Endothelial cell of umbilical vein (primary cell): ENCODE results near the gene NSUN6. TPM values are rescaled to one million over a fixed set of nuclear protein-coding genes. Genes with fewer than 3 reads are reported as not detected.
A peak's percentile ranks its signal among the peaks of the same experiment; 100 is the strongest.

Experiments
- BruUV-seq: library from RNA; stranded (reverse); fragments of 400-500 nt; replicated peaks from 2 replicates; lab custom pipeline; 2021; lab: Mats Ljungman, UMichigan
- CTCF ChIA-PET: fragments of 300-600, 350-600 bp; sonication (Branson Sonifier 250); formaldehyde crosslinking; loops from one replicate; lab custom pipeline; 2021; ENCODE audit warnings: antibody characterized with exemption, inconsistent platforms; lab: Charles Lee
- POLR2A ChIA-PET: fragments of 300-600, 350-600 bp; sonication (Branson Sonifier 250); formaldehyde crosslinking; loops from one replicate; lab custom pipeline; 2021; ENCODE audit warnings: antibody characterized with exemption, inconsistent platforms; lab: Charles Lee
- DNase-seq: peaks from one replicate; pipeline ENCODE4 v3.0.0-alpha.2; 2011; ENCODE audit warnings: low read depth, low spot score
- FAIRE-seq: peaks from 2 replicates; lab custom pipeline; 2011; peaks lifted over from hg19 to GRCh38; lab: Jason Lieb, UNC
- H2AFZ ChIP-seq: 2 replicates; pipeline ENCODE4 v1.6.0; 2012; ENCODE audit warnings: low read depth, low read length, control low read depth, inconsistent platforms
- H3K27ac ChIP-seq: 2 replicates; pipeline ENCODE4 v1.5.1; 2011; ENCODE audit warnings: low read depth, mild to moderate bottlenecking, control low read depth, low read length, moderate library complexity; ENCODE audit not compliant: insufficient read depth
- H3K27me3 ChIP-seq, 2 experiments: 2 replicates each; pipeline versions ENCODE4 v1.6.0 to v1.6.1; 2011; ENCODE audit warnings: low read length in 2 of 2, mixed read lengths in 1 of 2; ENCODE audit not compliant: control insufficient read depth in 2 of 2, insufficient read depth in 2 of 2
- H3K36me3 ChIP-seq, 2 experiments: 2 replicates in 1 of 2; 3 replicates in 1 of 2; pipeline ENCODE4 v1.5.1; 2011; ENCODE audit warnings: low read length in 2 of 2, mild to moderate bottlenecking in 1 of 2, moderate library complexity in 1 of 2; ENCODE audit not compliant: control insufficient read depth in 2 of 2, insufficient read depth in 2 of 2; ENCODE audit errors: extremely low read depth in 1 of 2
- H3K4me1 ChIP-seq: 3 replicates; pipeline ENCODE4 v1.5.1; 2011; ENCODE audit warnings: mild to moderate bottlenecking, low read length; ENCODE audit not compliant: control insufficient read depth, insufficient read depth; ENCODE audit errors: extremely low read depth
- H3K4me2 ChIP-seq: 2 replicates; pipeline ENCODE4 v1.6.1; 2011; ENCODE audit warnings: low read length, control low read depth, mixed read lengths; ENCODE audit not compliant: insufficient read depth
- H3K4me3 ChIP-seq, 3 experiments: fragments of 200-600 bp in 1 of 3; sonication (generic), shearing (Covaris generic) in 1 of 3; replicated peaks in 1 of 3; 2 replicates each; pipeline ENCODE4 v1.5.1; 2011 to 2016; ENCODE audit warnings: control low read depth in 3 of 3, low read length in 3 of 3, mild to moderate bottlenecking in 2 of 3, inconsistent platforms in 1 of 3, low read depth in 1 of 3, moderate library complexity in 1 of 3; ENCODE audit not compliant: insufficient read depth in 1 of 3
- H3K79me2 ChIP-seq: 2 replicates; pipeline ENCODE4 v1.6.0; 2012; ENCODE audit warnings: low read length, inconsistent platforms; ENCODE audit not compliant: control insufficient read depth, insufficient read depth
- H3K9ac ChIP-seq: replicated peaks from 2 replicates; pipeline ENCODE3; 2011; ENCODE audit warnings: low read length, control low read depth; ENCODE audit not compliant: insufficient read depth; ENCODE audit errors: extremely low read depth
- H3K9me1 ChIP-seq: replicated peaks from 3 replicates; pipeline ENCODE4 v1.6.0; 2011; ENCODE audit warnings: mild to moderate bottlenecking, low read length; ENCODE audit not compliant: control insufficient read depth, insufficient read depth; ENCODE audit errors: extremely low read depth
- H3K9me3 ChIP-seq: replicated peaks from 2 replicates; pipeline ENCODE4 v1.5.1; 2012; ENCODE audit warnings: low read length, inconsistent platforms; ENCODE audit not compliant: control insufficient read depth, insufficient read depth
- H4K20me1 ChIP-seq: replicated peaks from 2 replicates; pipeline ENCODE3; 2011; ENCODE audit warnings: mild to moderate bottlenecking, low read length; ENCODE audit not compliant: control insufficient read depth, insufficient read depth; ENCODE audit errors: extremely low read depth
- EZH2 ChIP-seq: IDR thresholded peaks from 2 replicates; pipeline ENCODE4 v1.6.1; 2012; ENCODE audit warnings: borderline replicate concordance, low read depth, mild to moderate bottlenecking, moderate library complexity, low read length, inconsistent platforms; ENCODE audit not compliant: severe bottlenecking
- FOS ChIP-seq: IDR thresholded peaks from 2 replicates; pipeline ENCODE4 v1.6.1; 2011; ENCODE audit warnings: mild to moderate bottlenecking, low read length, moderate library complexity, borderline replicate concordance; ENCODE audit not compliant: insufficient read depth
- GATA2 ChIP-seq: IDR thresholded peaks from 2 replicates; pipeline ENCODE4 v1.7.0; 2011; ENCODE audit warnings: low read depth, mild to moderate bottlenecking, moderate library complexity, mixed read lengths, low read length; ENCODE audit not compliant: insufficient read length, insufficient read depth
- JUN ChIP-seq: IDR thresholded peaks from 2 replicates; pipeline ENCODE4 v1.6.1; 2011; ENCODE audit warnings: borderline replicate concordance, low read depth; ENCODE audit not compliant: insufficient read length, insufficient read depth
- MYC ChIP-seq: IDR thresholded peaks from one replicate; pipeline ENCODE4 v1.6.1; 2011; ENCODE audit warnings: mild to moderate bottlenecking, low read depth, low read length
- POLR2A ChIP-seq: IDR thresholded peaks from 2 replicates; pipeline ENCODE4 v1.6.1; 2012; ENCODE audit warnings: low read depth, mild to moderate bottlenecking, control low read depth, low read length
- POLR2AphosphoS5 ChIP-seq: IDR thresholded peaks from 2 replicates; pipeline ENCODE4 v1.6.1; 2012; ENCODE audit warnings: low read depth, mild to moderate bottlenecking, control low read depth, low read length, moderate library complexity; ENCODE audit not compliant: insufficient read depth
- dilution Hi-C: fragments of 300-500 bp; cut with MboI; formaldehyde crosslinking; loops from one replicate; pipeline ENCODE4 v1.15.0; 2019; ENCODE audit warnings: low sequenced_read_pairs; ENCODE audit not compliant: extremely low pct_ligation_motif_present
- intact Hi-C: fragments of 100-400 bp; cut with micrococcal nuclease; formaldehyde crosslinking; loops from one replicate; pipeline ENCODE4 v1.10.0; 2022
- polyA plus RNA-seq, 4 experiments: library from polyadenylated mRNA; depleted of rRNA in 3 of 4; stranded (reverse) in 3 of 4; unstranded in 1 of 4; fragments of >200 nt; gene quantifications; 2 replicates each; pipeline versions ENCODE4 v1.2.1 to v1.2.3, GENCODE V29; 2011 to 2012; ENCODE audit warnings: missing spikeins in 1 of 4
- total RNA-seq: library from RNA; stranded (reverse); gene quantifications from 2 replicates; pipeline ENCODE4 v1.2.3, GENCODE V29; 2021
- TF ChIP-seq, protein P1 (sequence below): IDR thresholded peaks from 2 replicates; pipeline ENCODE4 v1.6.1; 2011; ENCODE audit not compliant: insufficient read depth, insufficient read length
- TF ChIP-seq, protein P2 (sequence below), 2 donors: IDR thresholded peaks; 1 replicate in 1 of 2; 2 replicates in 1 of 2; pipeline ENCODE4 v1.5.1; 2011; ENCODE audit warnings: low read length in 2 of 2, mild to moderate bottlenecking in 2 of 2, moderate library complexity in 2 of 2, control low read depth in 1 of 2, inconsistent platforms in 1 of 2, low read depth in 1 of 2; ENCODE audit not compliant: insufficient read depth in 1 of 2; ENCODE audit errors: extremely low read depth in 1 of 2

The NSUN6 gene
- total and polyA plus RNA-seq, 2 donors (not counting 3 experiments of a cell fraction or from before 2014, with no cell fraction given): 3.3 to 5.2 TPM

DNA sequence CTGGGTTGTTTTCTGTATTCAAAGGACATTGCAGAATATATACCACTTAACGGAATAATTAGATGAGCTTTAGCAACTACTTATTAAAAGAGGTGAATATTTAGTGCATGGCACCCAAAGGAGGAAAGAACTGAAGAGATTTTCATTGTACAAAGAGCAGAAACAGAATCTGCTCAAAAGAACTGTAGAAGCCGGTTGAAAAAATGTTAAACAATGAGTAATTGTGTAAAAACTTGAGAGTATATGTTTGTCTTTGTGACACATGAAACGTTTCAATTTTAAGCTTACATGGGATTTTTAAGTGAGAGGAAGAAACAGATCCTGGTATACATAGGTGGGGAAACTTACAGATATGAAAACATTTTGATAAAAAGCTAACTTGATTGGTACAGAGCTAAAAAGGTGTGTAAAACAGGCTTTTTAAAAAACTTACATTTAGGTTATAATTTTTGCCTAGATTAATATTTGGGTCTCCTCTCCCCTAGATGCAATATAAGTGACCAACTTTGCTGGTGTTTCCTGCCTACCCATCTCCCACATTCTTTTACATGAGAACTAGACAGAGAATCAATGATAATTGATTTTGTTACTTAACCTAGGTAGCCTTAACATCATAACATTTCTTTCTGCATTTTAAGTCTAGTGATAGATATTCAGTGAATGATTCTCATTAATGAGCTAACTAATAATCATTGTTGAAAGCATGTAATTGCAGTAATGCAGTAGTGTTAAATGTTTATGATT, 14.6 kb upstream of the NSUN6 start:
- FAIRE-seq (peak; percentile 57), DNase-seq (no peak)
- Histone ChIP-seq H3K9me1 (peaks cover 2% of the 10 kb centered on the region), H3K36me3 (peaks cover 0 to 3% of the 10 kb centered on the region in 2 experiments), H3K4me1 (peaks cover 16% of the 10 kb centered on the region), H3K4me2 (no peak overlapping the region), H3K9ac (no peak overlapping the region), H3K9me3 (no peaks in the 10 kb centered on the region), H2AFZ (no peak overlapping the region), H3K79me2 (peaks cover 73% of the 10 kb centered on the region), H4K20me1 (no peaks in the 10 kb centered on the region), H3K4me3 (no peak overlapping the region), H3K27me3 (no peaks in the 10 kb centered on the region), H3K27ac (no peak overlapping the region)
- no peak for TF ChIP-seq EZH2
- no peak for TF ChIP-seq POLR2A
- TF ChIP-seq, protein P1, sequence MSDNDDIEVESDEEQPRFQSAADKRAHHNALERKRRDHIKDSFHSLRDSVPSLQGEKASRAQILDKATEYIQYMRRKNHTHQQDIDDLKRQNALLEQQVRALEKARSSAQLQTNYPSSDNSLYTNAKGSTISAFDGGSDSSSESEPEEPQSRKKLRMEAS: no peak
- TF ChIP-seq POLR2AphosphoS5: no peak
- no peak for TF ChIP-seq GATA2
- TF ChIP-seq MYC: no peak
- TF ChIP-seq JUN: no peak
- TF ChIP-seq, protein P2, sequence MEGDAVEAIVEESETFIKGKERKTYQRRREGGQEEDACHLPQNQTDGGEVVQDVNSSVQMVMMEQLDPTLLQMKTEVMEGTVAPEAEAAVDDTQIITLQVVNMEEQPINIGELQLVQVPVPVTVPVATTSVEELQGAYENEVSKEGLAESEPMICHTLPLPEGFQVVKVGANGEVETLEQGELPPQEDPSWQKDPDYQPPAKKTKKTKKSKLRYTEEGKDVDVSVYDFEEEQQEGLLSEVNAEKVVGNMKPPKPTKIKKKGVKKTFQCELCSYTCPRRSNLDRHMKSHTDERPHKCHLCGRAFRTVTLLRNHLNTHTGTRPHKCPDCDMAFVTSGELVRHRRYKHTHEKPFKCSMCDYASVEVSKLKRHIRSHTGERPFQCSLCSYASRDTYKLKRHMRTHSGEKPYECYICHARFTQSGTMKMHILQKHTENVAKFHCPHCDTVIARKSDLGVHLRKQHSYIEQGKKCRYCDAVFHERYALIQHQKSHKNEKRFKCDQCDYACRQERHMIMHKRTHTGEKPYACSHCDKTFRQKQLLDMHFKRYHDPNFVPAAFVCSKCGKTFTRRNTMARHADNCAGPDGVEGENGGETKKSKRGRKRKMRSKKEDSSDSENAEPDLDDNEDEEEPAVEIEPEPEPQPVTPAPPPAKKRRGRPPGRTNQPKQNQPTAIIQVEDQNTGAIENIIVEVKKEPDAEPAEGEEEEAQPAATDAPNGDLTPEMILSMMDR (IDR thresholded peaks at IDR 0.05; ENCODE audit: extremely low read depth in 1 of 2, insufficient read depth in 1 of 2, low read depth in 1 of 2, low read length in 2 of 2): no peak
- no peak for TF ChIP-seq FOS
- dilution Hi-C loops: no loop called here
- no TSS peak for BruUV-seq
- ChIA-PET CTCF (interaction anchor here (1.1 kb wide), 1 partner anchor 8 kb away, joined by 5 read pairs; no protein-coding TSS in a partner anchor), POLR2A (no interaction called here)
- intact Hi-C loops: no loop called here
